RPMI8226 (cell line): ENCODE measurements around the gene ADD3.
A peak's percentile ranks its signal among the peaks of the same experiment; 100 is the strongest.

Source experiments
- DNase-seq: peaks from one replicate; pipeline ENCODE4 v3.0.0-alpha.2; 2015

The ADD3 gene

GRCh38 chr10:110006358-110007160 is 1.2 kb upstream of the ADD3 start:
- no peak for DNase-seq

GRCh38 chr10:110007161-110007700 is 553 bp upstream of the ADD3 start:
- no peak for DNase-seq

GRCh38 chr10:110008518-110009339 is 945 bp downstream of the ADD3 start:
- DNase-seq: peak; percentile 73

GRCh38 chr10:110009736-110010475 is 2.1 kb downstream of the ADD3 start:
- DNase-seq: no peak

- DNase-seq: no peak
These were observed 2.9 kb downstream of the ADD3 start for GRCh38 chr10:110010486-110011378.

GRCh38 chr10:110011681-110012080 is 3.9 kb downstream of the ADD3 start:
- DNase-seq: no peak

GRCh38 chr10:110013630-110014293 is 6.0 kb downstream of the ADD3 start:
- no peak for DNase-seq

GRCh38 chr10:110016039-110016438 is 8.3 kb downstream of the ADD3 start:
- no peak for DNase-seq

- DNase-seq: no peak
These were observed 9.3 kb downstream of the ADD3 start for GRCh38 chr10:110017052-110017451.

GRCh38 chr10:110017907-110018306 is 10.1 kb downstream of the ADD3 start:
- DNase-seq: no peak

GRCh38 chr10:110020265-110020664 is 12.5 kb downstream of the ADD3 start:
- DNase-seq: no peak

GRCh38 chr10:110022716-110023504 is 15.1 kb downstream of the ADD3 start:
- no peak for DNase-seq

- DNase-seq: no peak
These were observed 16.1 kb downstream of the ADD3 start for GRCh38 chr10:110023785-110024465.

- no peak for DNase-seq
These were observed 21.7 kb downstream of the ADD3 start for GRCh38 chr10:110029450-110029849.

GRCh38 chr10:110032801-110033700 is 25.3 kb downstream of the ADD3 start:
- no peak for DNase-seq

- no peak for DNase-seq
These were observed 26.0 kb downstream of the ADD3 start for GRCh38 chr10:110033701-110034235.

- no peak for DNase-seq
These were observed 26.8 kb downstream of the ADD3 start for GRCh38 chr10:110034596-110034995.

- DNase-seq: no peak
These were observed 27.5 kb downstream of the ADD3 start for GRCh38 chr10:110035070-110035921.
